Duodenal mucosa (tissue), 2 donors: Measurements from ENCODE around the gene RBKS.

Experiments
- H3K27ac ChIP-seq: one replicate; pipeline ENCODE4 v1.7.0; 2013; ENCODE audit warnings: low read depth, low read length
- H3K27me3 ChIP-seq, 2 donors: one replicate each; pipeline ENCODE4 v1.7.0; 2013; ENCODE audit warnings: low read length in 2 of 2, control low read depth in 1 of 2; ENCODE audit not compliant: insufficient read depth in 2 of 2, control insufficient read depth in 1 of 2
- H3K36me3 ChIP-seq, 2 donors: one replicate each; pipeline ENCODE4 v1.7.0; 2013; ENCODE audit warnings: low read length in 2 of 2, control low read depth in 1 of 2; ENCODE audit not compliant: insufficient read depth in 2 of 2, control insufficient read depth in 1 of 2
- H3K4me1 ChIP-seq, 2 donors: one replicate each; pipeline ENCODE4 v1.7.0; 2013; ENCODE audit warnings: low read length in 2 of 2, control low read depth in 1 of 2; ENCODE audit not compliant: insufficient read depth in 2 of 2, control insufficient read depth in 1 of 2
- H3K4me3 ChIP-seq, 2 donors: one replicate each; pipeline ENCODE4 v1.7.0; 2013; ENCODE audit warnings: low read length in 2 of 2, low read depth in 1 of 2
- H3K9ac ChIP-seq, 2 donors: one replicate each; pipeline ENCODE4 v1.7.0; 2013; ENCODE audit warnings: low read length in 2 of 2, low read depth in 1 of 2
- H3K9me3 ChIP-seq, 2 donors: one replicate each; pipeline ENCODE4 v1.7.0; 2013; ENCODE audit warnings: low read length in 2 of 2, control low read depth in 1 of 2; ENCODE audit not compliant: control insufficient read depth in 1 of 2

RBKS gene

DNA sequence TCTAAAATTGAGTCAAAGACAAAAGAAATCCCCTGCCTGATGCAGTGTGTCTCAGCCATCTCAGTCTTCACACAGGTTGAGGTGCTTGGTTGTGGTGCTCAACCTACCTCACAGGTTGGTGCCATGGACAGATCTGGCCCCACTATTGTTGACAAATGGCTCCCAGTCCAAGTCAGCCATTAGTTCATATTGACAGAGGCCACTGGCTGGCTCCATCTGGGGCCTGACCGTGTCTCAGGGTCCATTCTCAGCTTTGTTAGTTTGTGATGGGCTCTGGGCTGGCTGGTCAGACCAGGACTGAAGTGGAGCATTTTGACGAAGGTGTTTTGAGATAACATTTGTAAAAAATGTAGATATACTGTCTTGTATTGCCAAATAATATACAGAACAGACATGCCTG, 81.8 kb downstream of the RBKS start:
- no peaks in the 10 kb centered on the region for H3K9me3 ChIP-seq
- no peaks in the 10 kb centered on the region for H3K27me3 ChIP-seq
- H3K36me3 ChIP-seq, result peaks cover 0 to 3% of the 10 kb centered on the region in 2 donors
- H3K4me3 ChIP-seq, result no peak overlapping the region
- no peak overlapping the region for H3K9ac ChIP-seq
- H3K4me1 ChIP-seq, result no peaks in the 10 kb centered on the region
- H3K27ac ChIP-seq, result no peak overlapping the region

DNA sequence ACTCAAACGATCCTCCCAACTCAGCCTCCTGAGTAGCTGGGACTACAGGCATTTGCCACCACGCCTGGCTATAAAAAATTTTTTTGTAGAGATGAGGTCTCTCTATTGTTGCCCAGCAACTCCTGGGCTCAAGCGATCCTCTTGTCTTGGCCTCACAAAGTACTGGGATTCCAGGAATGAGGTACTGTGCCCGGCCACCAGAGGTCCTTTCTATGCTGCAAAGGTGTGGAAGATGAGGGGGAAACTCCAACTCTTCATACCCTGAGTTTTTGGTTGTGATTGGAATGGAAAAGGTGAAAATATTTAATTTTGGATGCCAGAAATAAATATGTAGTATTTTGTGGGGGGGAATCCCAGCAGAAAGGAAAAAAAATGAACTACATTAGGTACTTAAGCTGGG, 82.7 kb downstream of the RBKS start:
- no peaks in the 10 kb centered on the region for H3K4me1 ChIP-seq
- H3K27ac ChIP-seq, result no peak overlapping the region
- no peaks in the 10 kb centered on the region for H3K9me3 ChIP-seq
- peaks cover 0 to 3% of the 10 kb centered on the region in 2 donors for H3K36me3 ChIP-seq
- no peak overlapping the region for H3K9ac ChIP-seq
- H3K4me3 ChIP-seq, result no peak overlapping the region
- H3K27me3 ChIP-seq, result no peaks in the 10 kb centered on the region

DNA sequence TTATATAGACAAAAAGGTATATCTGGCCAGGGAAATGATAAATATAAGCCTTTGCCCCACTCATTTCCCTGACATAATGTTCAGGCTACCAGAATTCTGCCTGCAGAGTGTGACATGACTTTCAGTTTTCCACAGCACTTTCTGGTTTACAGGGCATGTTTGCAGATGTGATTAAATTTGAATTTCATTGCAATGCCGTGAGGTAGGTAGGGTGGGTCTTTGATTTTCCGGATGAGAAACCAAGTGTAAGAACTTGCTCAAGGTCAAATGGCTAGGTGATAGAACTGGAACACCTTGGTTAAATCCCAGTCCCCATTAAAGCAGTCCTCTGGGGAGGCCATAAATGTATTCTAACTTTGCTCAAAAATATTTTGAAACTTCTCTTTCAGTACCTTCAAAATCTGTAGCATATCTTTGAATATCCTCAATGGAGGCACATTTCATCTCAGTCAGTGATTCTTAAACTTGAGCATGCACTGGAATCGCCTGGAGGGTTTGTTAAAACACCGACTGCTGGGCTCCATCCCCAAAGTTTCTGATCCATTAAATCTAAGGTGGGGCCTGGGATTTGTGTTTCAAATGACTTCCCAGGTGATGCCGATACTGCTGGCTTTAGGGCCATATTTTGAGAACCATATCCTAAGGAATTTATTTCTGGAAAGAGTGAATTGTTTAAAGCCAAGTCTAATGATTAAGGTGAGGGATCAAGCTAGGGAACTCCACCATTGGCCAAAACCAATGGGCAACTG, 83.7 kb downstream of the RBKS start:
- Histone ChIP-seq H3K27ac (no peak overlapping the region), H3K27me3 (no peaks in the 10 kb centered on the region), H3K36me3 (peaks cover 0 to 3% of the 10 kb centered on the region in 2 donors), H3K9ac (no peak overlapping the region), H3K9me3 (no peaks in the 10 kb centered on the region), H3K4me3 (no peak overlapping the region), H3K4me1 (no peaks in the 10 kb centered on the region)

DNA sequence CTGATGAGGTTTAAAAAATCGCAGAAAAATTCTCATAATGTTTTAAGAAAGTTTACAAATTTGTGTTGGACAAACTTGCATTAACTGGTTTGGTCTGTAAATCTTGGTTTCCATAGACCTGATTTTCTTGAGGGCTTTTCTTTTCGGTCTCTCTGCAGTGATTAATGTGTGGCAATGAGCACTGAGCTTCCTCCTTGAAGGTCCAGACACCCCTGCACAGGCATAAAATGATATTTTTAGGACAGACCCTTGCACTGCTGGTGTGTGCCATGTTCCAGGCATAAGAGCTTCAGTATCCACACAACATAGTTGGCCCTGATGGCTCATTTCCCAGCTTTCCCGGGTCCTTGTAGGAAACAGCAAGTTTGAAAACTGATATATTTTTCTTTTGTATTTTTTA, 85.0 kb downstream of the RBKS start:
- Histone ChIP-seq H3K9me3 (no peaks in the 10 kb centered on the region), H3K4me3 (no peak overlapping the region), H3K9ac (no peak overlapping the region), H3K27ac (no peak overlapping the region), H3K36me3 (no peaks in the 10 kb centered on the region), H3K4me1 (no peaks in the 10 kb centered on the region), H3K27me3 (no peaks in the 10 kb centered on the region)

DNA sequence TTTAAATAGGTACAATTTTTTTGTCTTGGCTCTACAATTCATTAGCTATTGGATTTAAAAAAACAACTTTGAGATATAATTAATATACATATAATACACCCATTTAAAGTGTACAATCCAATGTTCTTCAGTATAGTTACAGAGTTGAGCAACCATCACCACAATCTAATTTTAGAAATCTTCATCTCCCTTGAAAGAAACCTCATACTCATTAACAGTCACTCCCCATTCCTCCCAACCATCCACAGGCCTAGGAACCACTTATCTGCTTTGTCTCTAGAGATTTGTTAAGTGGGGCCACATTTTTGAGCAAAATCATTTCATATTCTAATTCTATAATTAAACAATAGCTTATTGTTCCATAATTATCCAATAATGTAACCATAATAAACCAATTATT, 86.0 kb downstream of the RBKS start:
- H3K36me3 ChIP-seq, result no peaks in the 10 kb centered on the region

DNA sequence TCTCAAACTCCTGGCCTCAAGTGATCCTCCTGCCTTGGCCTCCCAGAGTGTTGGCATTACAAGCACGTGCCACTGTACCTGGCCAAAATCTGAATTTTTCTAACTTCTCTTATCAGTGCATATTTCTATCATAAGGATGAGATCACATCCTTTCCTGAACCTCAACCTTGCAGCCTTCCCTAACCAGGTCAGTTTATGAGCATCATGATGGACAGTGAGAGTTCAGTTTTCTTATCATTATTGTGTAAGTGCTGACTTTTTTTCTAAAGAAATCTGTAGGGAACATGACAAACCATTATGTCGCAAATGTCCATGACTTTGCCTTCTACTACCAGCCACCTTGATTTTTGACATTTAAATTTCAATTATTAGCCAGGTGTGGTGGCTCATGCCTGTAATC, 87.1 kb downstream of the RBKS start:
- no peaks in the 10 kb centered on the region for H3K4me1 ChIP-seq
- no peaks in the 10 kb centered on the region for H3K9me3 ChIP-seq
- no peak overlapping the region for H3K4me3 ChIP-seq
- no peaks in the 10 kb centered on the region for H3K27me3 ChIP-seq
- H3K36me3 ChIP-seq, result no peaks in the 10 kb centered on the region
- H3K9ac ChIP-seq, result no peak overlapping the region
- H3K27ac ChIP-seq, result no peak overlapping the region

More for the DNA sequence above, 86.0 kb downstream of the RBKS start:
- Histone ChIP-seq H3K27me3 (no peaks in the 10 kb centered on the region), H3K27ac (no peak overlapping the region), H3K4me3 (no peak overlapping the region), H3K4me1 (no peaks in the 10 kb centered on the region), H3K9me3 (no peaks in the 10 kb centered on the region), H3K9ac (no peak overlapping the region)

DNA sequence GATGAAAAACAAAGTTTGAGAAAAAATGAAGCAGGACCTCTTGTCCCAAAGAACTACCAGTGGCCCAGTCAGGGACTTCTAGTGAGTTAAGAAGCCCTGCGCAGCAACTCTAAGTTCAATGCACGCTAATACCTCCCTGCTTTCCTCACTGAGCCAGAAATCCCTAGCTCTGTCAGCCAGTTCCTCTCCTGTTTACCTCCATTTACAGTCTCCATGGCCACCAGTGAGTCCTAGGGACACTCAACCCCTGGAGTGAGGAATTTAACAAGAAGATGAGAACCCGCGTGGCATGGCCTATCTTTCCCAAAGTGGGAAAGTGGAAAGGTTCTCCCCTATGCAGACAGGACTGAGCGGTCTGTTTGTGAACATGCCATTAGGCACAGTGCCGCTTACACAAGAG, 87.6 kb downstream of the RBKS start:
- Histone ChIP-seq H3K27ac (no peak overlapping the region), H3K9ac (no peak overlapping the region), H3K27me3 (no peaks in the 10 kb centered on the region), H3K36me3 (peaks cover 0 to 2% of the 10 kb centered on the region in 2 donors), H3K4me3 (no peak overlapping the region), H3K9me3 (no peaks in the 10 kb centered on the region), H3K4me1 (no peaks in the 10 kb centered on the region)

DNA sequence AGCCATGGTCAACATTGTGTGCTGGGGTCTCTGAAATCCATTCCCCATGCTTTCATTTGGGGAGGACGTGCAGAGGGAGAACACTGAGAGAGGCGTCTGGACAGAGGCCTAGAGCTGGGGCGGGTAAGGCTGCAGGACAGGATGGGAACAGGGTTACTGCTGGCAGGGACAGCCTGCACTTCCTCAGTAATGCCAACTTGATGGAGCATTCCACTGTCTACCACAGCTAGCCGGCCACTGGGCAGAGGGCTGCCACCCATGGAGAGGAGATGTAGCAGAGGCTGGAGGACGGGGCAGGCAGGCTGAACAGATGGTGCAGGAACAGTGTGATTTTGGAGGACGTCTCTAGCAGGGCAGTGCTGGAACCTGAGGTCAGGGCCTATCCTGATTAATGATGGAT, 89.3 kb downstream of the RBKS start:
- H3K4me3 ChIP-seq, result no peak overlapping the region
- H3K9ac ChIP-seq, result no peak overlapping the region
- no peaks in the 10 kb centered on the region for H3K27me3 ChIP-seq
- no peaks in the 10 kb centered on the region for H3K9me3 ChIP-seq
- peaks cover 0 to under 1% of the 10 kb centered on the region in 2 donors for H3K4me1 ChIP-seq
- H3K27ac ChIP-seq, result no peak overlapping the region
- peaks cover 0 to 8% of the 10 kb centered on the region in 2 donors for H3K36me3 ChIP-seq

DNA sequence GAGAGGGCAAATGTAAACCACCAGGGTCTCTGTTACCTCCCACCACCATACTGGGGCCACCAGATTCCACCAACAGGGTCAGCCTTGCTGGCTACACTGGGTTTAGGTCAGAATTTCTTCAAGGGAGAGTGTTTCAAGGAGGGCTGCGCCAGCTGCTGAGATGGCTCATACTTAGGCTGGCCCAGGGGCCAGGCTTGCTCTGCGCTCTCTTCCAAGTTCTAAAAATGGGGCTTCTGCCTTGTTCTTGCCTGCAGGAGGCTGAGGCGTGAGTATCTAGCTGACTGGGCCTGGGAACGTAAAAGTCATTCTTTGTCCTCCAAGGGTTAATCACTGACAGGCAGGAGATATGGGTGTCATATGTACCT, 90.6 kb downstream of the RBKS start:
- H3K4me3 ChIP-seq, result no peak overlapping the region
- H3K4me1 ChIP-seq, result peaks cover 0 to 5% of the 10 kb centered on the region in 2 donors
- H3K27me3 ChIP-seq, result no peaks in the 10 kb centered on the region
- H3K9me3 ChIP-seq, result no peaks in the 10 kb centered on the region
- H3K27ac ChIP-seq, result no peak overlapping the region
- H3K9ac ChIP-seq, result no peak overlapping the region
- peaks cover 0 to 8% of the 10 kb centered on the region in 2 donors for H3K36me3 ChIP-seq

DNA sequence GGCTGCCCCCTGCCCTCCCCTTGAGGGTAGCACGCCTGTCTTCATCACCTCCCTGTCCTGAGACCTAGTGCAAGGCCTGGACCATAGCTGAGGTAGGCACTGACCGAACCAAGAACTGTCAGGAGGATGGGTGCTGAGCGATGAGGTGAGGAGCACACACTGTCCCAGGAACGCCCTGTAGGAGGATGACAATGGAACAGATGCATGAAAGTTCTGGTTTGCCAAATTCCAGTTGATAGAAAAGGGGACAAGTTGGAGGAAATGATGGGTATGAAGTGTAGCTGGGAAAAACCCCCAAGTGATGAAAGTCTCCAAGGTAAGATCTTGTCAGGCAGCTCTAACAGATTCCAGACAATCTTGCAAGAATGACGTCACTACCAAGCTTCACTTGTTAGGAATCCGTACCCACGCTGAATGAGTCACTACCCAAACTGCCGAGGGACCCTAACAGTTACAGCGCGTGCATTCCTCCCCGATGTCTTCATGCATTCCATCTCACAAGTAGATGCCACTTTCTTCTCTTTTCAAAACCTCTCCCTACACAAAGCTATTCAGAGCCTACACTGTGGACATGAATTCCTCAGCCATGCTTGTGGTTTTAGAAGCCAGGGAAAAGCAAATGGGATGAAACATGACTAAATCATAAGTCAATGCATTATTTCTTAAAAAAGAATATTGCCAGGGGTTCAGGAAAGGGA, 91.1 kb downstream of the RBKS start:
- no peaks in the 10 kb centered on the region for H3K9me3 ChIP-seq
- peaks cover 0 to 8% of the 10 kb centered on the region in 2 donors for H3K36me3 ChIP-seq
- H3K27me3 ChIP-seq, result no peaks in the 10 kb centered on the region
- peaks cover 0 to 5% of the 10 kb centered on the region in 2 donors for H3K4me1 ChIP-seq
- H3K4me3 ChIP-seq, result no peak overlapping the region
- no peak overlapping the region for H3K27ac ChIP-seq
- H3K9ac ChIP-seq, result no peak overlapping the region
